22Rv1 (cell line): ENCODE results near the gene PLB1.

Experiments used
- ZFX ChIP-seq: fragments of 450-650 bp; IDR thresholded peaks from 2 replicates; pipeline ENCODE4 v1.6.1; 2017; ENCODE audit warnings: antibody characterized with exemption, borderline replicate concordance
- TF ChIP-seq, protein P1 (sequence below): fragments of 450-650 bp; IDR thresholded peaks from 2 replicates; pipeline ENCODE4 v1.5.1; 2017; ENCODE audit warnings: mild to moderate bottlenecking

DNA sequence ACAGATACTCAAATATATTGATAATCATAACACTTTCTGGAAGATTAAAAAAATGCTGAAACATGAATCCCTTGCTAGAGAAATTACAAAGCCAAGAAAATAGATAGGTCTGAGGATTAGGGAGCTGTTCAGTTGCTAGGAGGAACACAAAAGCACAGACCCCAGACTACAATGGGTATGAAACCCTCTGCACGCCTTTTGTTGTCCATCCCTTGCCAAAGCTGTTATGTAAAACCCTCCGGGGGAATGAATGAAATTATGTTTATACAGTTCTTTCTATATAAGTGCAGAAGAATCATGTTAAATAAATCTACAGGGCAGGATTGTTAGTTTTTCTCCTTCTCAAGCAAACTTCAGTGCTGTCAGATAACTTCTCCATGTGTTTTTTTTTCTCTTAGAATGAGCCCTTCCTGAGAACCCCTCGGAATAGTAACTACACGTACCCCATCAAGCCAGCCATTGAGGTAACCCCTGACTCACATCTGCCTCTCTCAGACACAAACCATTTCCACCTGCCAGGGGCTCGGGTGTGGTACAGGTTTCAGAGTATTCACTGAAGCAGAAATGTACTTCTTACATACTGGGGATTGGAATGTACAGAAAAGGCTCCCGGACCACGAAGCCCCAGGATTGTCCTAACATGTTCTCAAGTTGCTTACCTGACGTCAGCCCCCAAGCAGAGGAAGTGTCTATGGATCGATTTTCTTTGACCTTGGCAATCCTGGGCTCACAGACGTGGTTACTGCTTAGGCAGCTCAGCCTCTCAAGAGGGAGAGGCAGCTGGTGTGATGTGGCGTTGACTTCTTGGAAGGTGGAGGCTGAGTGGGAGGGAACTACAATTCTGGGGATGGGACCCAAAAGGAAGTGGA, 118.0 kb downstream of the PLB1 start:
- TF ChIP-seq, protein P1, sequence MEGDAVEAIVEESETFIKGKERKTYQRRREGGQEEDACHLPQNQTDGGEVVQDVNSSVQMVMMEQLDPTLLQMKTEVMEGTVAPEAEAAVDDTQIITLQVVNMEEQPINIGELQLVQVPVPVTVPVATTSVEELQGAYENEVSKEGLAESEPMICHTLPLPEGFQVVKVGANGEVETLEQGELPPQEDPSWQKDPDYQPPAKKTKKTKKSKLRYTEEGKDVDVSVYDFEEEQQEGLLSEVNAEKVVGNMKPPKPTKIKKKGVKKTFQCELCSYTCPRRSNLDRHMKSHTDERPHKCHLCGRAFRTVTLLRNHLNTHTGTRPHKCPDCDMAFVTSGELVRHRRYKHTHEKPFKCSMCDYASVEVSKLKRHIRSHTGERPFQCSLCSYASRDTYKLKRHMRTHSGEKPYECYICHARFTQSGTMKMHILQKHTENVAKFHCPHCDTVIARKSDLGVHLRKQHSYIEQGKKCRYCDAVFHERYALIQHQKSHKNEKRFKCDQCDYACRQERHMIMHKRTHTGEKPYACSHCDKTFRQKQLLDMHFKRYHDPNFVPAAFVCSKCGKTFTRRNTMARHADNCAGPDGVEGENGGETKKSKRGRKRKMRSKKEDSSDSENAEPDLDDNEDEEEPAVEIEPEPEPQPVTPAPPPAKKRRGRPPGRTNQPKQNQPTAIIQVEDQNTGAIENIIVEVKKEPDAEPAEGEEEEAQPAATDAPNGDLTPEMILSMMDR: no peak
- TF ChIP-seq ZFX: no peak
